HL-60 (cell line): Measurements from ENCODE around the gene THRB.

Experiments
- DNase-seq, 2 experiments: peaks; one replicate each; pipeline ENCODE4 v3.0.0-alpha.2; 2010 to 2020; ENCODE audit warnings: low read depth in 1 of 2, low spot score in 1 of 2
- H3K27ac ChIP-seq: fragments of 250-450 bp; sonication (Bioruptor Pico); replicated peaks from 2 replicates; pipeline ENCODE4 v1.5.1; 2020; ENCODE audit warnings: mild to moderate bottlenecking, moderate library complexity
- H3K27me3 ChIP-seq: fragments of 250-450 bp; sonication (Bioruptor Pico); 2 replicates; pipeline ENCODE4 v1.5.1; 2021; ENCODE audit warnings: mild to moderate bottlenecking, moderate library complexity; ENCODE audit not compliant: insufficient read depth, poor library complexity, severe bottlenecking
- H3K4me3 ChIP-seq: replicated peaks from 2 replicates; pipeline ENCODE4 v1.5.1; 2011; ENCODE audit warnings: mild to moderate bottlenecking, control low read depth, low read length; ENCODE audit not compliant: insufficient read depth
- GABPA ChIP-seq: IDR thresholded peaks from 2 replicates; pipeline ENCODE4 v1.6.1; 2012; ENCODE audit warnings: low read depth
- POLR2AphosphoS5 ChIP-seq: IDR thresholded peaks from 2 replicates; pipeline ENCODE4 v1.6.1; 2012; ENCODE audit warnings: low read depth
- SPI1 ChIP-seq: IDR thresholded peaks from 2 replicates; pipeline ENCODE4 v1.6.1; 2012; ENCODE audit warnings: low read depth, mild to moderate bottlenecking, borderline replicate concordance
- TF ChIP-seq, protein P1 (sequence below): IDR thresholded peaks from one replicate; pipeline ENCODE4 v1.5.1; 2011; ENCODE audit warnings: low read length, control low read depth, inconsistent platforms; ENCODE audit not compliant: insufficient read depth
- TF ChIP-seq, protein P2 (sequence below): IDR thresholded peaks from 2 replicates; pipeline ENCODE4 v1.6.1; 2012; ENCODE audit warnings: low read depth; ENCODE audit not compliant: insufficient replicate concordance

Gene THRB

GRCh38 chr3:24145981-24146822 lies 348.4 kb downstream of the THRB start:
- TF ChIP-seq, protein P1, sequence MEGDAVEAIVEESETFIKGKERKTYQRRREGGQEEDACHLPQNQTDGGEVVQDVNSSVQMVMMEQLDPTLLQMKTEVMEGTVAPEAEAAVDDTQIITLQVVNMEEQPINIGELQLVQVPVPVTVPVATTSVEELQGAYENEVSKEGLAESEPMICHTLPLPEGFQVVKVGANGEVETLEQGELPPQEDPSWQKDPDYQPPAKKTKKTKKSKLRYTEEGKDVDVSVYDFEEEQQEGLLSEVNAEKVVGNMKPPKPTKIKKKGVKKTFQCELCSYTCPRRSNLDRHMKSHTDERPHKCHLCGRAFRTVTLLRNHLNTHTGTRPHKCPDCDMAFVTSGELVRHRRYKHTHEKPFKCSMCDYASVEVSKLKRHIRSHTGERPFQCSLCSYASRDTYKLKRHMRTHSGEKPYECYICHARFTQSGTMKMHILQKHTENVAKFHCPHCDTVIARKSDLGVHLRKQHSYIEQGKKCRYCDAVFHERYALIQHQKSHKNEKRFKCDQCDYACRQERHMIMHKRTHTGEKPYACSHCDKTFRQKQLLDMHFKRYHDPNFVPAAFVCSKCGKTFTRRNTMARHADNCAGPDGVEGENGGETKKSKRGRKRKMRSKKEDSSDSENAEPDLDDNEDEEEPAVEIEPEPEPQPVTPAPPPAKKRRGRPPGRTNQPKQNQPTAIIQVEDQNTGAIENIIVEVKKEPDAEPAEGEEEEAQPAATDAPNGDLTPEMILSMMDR = no peak
- TF ChIP-seq SPI1 = no peak
- no peak for TF ChIP-seq GABPA
- Histone ChIP-seq H3K27ac (no peak overlapping the region), H3K4me3 (no peak overlapping the region), H3K27me3 (peaks cover 7% of the 10 kb centered on the region)
- DNase-seq = no peak

- TF ChIP-seq, protein P1 = no peak
- no peak for TF ChIP-seq GABPA
- no peak for TF ChIP-seq SPI1
- no peak for DNase-seq
- Histone ChIP-seq H3K27me3 (peaks cover 7% of the 10 kb centered on the region), H3K27ac (no peak overlapping the region), H3K4me3 (no peak overlapping the region)
Measured at GRCh38 chr3:24145481-24145880, 349.2 kb downstream of the THRB start.

DNA sequence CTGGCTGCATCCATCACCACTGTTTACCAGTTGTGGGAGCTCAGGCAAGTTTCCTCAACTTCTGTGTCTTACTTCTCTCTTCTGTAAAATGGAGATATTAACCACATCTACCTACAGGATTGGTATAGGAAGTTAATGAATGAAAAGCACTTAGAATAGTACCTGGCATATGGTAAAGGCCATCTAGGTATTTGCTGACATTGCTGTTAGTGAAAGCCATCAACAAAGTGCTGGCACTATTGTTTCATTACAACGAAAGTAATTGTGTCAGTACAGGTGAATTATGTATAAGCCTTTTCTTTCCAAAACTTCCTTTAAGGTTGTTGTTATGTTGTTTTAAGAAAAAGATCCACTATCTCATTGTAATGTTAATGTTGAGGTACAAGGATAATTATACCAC lies 352.5 kb downstream of the THRB start:
- H3K4me3 ChIP-seq = no peak overlapping the region
- H3K27ac ChIP-seq = no peak overlapping the region
- DNase-seq = no peak
- TF ChIP-seq POLR2AphosphoS5 (no peak), GABPA (no peak), SPI1 (no peak)
- TF ChIP-seq, protein P2, sequence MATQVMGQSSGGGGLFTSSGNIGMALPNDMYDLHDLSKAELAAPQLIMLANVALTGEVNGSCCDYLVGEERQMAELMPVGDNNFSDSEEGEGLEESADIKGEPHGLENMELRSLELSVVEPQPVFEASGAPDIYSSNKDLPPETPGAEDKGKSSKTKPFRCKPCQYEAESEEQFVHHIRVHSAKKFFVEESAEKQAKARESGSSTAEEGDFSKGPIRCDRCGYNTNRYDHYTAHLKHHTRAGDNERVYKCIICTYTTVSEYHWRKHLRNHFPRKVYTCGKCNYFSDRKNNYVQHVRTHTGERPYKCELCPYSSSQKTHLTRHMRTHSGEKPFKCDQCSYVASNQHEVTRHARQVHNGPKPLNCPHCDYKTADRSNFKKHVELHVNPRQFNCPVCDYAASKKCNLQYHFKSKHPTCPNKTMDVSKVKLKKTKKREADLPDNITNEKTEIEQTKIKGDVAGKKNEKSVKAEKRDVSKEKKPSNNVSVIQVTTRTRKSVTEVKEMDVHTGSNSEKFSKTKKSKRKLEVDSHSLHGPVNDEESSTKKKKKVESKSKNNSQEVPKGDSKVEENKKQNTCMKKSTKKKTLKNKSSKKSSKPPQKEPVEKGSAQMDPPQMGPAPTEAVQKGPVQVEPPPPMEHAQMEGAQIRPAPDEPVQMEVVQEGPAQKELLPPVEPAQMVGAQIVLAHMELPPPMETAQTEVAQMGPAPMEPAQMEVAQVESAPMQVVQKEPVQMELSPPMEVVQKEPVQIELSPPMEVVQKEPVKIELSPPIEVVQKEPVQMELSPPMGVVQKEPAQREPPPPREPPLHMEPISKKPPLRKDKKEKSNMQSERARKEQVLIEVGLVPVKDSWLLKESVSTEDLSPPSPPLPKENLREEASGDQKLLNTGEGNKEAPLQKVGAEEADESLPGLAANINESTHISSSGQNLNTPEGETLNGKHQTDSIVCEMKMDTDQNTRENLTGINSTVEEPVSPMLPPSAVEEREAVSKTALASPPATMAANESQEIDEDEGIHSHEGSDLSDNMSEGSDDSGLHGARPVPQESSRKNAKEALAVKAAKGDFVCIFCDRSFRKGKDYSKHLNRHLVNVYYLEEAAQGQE = no peak
- TF ChIP-seq, protein P1 = no peak
- peaks cover 3% of the 10 kb centered on the region for H3K27me3 ChIP-seq

DNA sequence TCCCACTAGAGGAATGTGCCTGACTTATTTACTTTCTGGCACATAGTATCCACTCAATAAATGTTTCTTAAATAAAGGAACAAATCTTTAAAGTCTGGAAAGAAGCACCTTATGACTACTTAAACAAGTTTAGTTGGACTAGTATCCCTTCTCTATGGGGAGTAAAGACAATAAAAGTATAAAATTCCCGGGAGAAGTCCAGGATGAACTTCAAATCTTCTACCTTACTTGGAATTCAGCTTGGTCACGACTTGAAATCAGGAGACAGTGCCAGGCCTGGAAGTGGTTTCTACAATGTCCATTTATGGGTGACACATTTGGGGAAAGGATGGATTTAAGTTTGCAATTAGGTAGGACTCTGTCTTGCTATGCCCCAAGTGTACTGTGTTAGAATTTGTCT lies 353.1 kb downstream of the THRB start:
- Histone ChIP-seq H3K27ac (no peak overlapping the region), H3K27me3 (peaks cover 3% of the 10 kb centered on the region), H3K4me3 (no peak overlapping the region)
- TF ChIP-seq, protein P1 = no peak
- TF ChIP-seq, protein P2 = no peak
- TF ChIP-seq GABPA = no peak
- TF ChIP-seq POLR2AphosphoS5 = no peak
- no peak for TF ChIP-seq SPI1
- DNase-seq = no peak
